SH-SY5Y (cell line): ENCODE results near the gene TOR1A.

ENCODE experiments used
- GATA2 ChIP-seq: IDR thresholded peaks from 2 replicates; pipeline ENCODE4 v1.6.1; 2011; ENCODE audit warnings: mild to moderate bottlenecking, low read depth, low read length
- GATA3 ChIP-seq: IDR thresholded peaks from 2 replicates; pipeline ENCODE4 v1.6.1; 2011; ENCODE audit warnings: low read depth, mild to moderate bottlenecking, low read length, moderate library complexity

The TOR1A gene

DNA sequence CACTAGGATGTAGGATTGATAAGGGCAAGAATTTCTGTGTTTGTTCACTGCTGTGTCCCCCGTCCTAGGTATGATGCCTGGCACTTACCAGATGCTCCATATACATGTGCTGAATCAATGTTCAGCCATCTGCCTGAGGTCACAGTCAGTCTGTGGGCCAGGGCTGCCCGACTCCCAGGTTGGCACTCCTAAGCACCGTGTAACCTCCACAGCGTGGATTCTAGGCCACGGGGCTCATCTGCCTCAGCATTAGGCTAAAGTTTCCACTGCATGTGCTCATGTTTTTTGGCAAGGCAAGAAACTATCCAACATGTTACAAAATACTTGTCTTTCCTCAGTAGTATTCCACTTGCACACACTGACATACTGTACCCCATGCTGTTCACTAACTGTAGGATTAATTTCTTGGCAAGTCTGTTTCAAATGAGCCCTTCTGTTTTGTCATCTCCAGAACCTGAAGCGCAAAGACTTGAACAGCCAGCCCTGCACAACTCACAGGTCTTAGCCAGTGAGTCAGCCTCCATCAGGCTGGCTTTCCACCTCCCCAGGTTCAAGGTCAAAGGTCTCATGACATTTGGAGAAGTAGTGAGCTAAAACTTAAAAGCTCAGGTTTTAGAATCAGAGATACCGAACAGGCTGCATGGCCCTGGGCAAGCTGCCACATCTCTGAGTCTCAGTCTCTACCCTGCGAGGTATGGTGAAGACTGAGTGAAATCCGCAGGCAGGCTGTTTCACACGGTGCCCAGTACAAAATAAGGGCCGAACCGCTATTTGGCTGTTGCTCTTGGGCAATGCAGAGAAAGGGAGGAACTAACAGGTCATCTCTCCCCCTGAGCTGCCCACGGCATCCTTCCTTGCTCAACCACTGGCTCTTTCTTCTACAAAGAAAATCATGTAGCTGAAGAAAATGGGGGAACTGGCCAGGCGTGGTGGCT, 7.2 kb downstream of the TOR1A start:
- TF ChIP-seq GATA3 (no peak), GATA2 (no peak)

DNA sequence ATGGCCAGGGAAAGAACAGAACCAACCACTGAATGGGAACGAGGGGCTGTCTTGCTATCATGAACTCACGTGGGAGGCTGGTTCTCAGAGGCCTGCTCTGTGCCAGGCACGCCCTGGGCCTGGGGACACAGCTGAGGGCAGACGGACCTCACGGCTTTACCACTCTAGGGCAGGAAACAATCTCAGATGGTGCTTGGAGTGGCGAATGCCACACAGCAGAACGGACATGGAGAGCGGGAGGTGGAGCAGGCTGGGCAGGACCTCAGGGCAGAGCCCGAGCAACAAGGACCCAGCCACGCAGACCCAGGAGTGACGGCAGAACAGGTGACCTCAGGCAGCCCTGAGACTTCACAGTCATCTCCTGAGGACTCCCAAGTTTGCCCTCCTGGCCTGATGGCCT, 8.7 kb downstream of the TOR1A start:
- no peak for TF ChIP-seq GATA2
- TF ChIP-seq GATA3, result no peak

DNA sequence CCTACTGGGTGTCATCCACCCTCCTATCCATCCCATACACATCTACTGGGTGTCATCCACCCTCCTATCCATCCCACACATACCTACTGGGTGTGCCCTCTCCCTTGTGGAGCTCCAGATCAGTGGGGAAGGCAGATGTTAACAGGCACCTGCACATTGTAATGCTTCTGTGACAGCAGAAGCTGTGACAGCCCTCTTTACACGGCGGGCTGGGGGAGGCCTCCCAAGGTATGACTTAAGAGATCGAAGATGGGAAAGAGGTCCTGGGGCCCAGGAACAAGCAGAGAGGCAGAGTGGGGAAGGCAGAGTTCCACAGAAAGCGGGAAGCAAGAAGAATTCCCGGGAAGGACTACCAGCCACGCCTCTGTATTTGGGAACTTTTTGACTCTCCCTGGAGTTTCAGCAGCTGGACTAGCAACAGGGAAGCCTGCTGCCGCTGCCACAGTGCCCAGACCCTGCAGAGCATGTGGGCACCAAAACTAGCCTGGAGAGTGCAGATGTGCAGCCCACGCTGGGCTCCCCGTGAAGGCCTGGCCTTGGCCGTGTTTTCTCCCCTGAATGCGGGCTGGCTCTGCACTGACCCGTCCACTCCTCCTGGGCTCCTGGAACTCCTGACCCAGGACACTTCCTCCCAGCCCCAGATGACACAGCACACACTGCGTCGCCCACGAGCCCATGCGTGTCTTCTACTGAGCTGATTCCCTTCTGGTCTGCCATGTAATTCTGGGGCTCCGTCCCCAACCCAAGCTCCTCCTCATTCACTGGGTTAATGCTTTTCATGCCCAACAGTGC, 9.3 kb downstream of the TOR1A start:
- TF ChIP-seq GATA3 (no peak), GATA2 (no peak)

DNA sequence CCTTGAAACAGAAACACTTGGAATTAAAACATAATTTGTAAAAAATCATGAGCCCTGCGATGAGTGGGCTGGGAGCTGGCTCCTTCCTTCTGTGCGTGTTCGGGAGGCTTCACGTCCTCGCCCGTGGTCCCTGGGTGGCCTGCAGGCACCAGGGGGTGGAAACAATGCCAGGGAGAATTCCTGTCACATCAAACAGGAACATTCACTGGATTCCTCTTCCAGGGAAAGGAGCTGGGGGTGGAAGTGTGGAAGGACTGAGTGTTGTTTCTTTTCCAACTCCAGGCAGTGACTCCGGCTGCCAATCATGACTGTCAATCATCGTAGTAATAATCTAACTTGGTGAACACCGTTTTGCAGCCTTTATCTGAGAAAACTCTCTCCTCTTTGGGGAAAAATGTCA, 10.3 kb downstream of the TOR1A start:
- TF ChIP-seq GATA3, result no peak
- no peak for TF ChIP-seq GATA2

DNA sequence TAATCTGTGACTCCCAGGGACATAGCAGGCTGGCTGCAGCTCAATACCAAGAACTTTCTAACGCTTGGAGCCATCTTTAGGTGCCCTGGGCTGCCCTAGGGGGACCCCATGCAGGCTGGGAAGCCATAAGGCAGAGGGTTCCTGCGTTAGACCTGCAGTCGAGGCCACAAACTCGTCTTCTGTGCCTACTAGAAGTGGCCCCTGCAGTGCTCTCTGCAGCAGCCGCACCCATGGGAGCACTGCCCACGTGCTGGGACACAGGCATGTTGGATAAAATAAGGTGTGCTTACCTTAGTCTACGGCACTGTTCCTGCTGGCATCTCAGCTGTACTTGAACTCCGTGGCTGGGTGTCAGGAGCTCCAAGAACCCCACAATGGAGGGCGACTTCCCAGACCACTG, 11.6 kb downstream of the TOR1A start:
- TF ChIP-seq GATA2, result no peak
- no peak for TF ChIP-seq GATA3

DNA sequence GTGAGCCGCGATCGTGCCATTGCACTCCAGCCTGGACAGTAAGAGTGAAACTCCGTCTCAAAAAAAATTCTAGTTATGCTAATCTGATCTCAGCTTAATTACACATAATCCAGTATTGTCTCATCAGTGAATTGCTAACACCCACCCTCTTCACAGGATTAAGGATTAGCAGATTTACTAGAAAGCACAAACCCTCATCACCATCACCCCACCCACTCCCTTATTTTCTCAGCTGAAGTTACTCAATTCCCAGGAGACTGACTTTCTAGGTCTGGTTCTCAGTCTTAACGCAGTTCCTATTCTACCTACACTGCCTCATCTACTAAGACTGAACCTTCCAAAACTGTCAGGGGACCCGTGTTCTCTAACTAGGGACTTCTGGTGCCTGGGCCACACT, 12.0 kb downstream of the TOR1A start:
- no peak for TF ChIP-seq GATA3
- TF ChIP-seq GATA2, result no peak

DNA sequence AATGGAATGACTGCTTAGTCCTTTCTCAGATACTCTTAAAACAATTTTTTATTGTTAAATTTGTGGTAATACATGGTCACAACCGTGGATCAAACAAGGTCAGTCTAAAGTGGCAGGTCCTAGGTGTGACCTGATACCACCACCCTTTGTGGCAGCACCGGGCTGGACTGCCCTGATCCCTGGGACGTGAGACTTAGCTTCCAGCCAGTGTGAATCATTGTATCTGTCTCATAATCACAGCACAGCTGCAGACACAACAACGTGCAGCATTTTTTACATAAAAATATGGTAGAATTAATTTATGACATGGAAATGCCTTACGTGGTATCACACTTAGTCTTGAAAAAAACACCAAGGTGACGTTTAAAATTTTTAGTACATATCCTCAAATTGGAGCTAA, 13.1 kb downstream of the TOR1A start:
- TF ChIP-seq GATA3 (no peak), GATA2 (no peak)

DNA sequence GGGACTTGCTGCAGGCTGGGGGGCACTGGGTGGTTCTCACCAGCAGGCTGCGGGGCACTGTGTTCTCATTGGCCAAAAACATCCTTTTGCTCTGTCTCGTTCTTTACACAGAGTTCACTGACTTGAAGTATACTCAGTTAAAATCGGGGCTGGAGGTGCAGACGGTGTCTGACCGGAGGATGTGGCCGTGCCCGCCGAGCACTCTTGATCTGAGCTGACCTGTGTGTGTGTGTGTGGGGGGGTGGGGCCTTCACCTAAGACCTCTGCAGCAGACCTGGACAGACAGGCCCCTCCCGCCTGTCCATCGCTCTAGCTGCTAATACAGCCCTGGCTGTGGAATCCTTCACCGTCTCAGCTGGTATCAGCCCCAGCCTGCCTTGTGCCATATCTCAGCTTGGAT, 13.8 kb downstream of the TOR1A start:
- TF ChIP-seq GATA2 (no peak), GATA3 (no peak)

DNA sequence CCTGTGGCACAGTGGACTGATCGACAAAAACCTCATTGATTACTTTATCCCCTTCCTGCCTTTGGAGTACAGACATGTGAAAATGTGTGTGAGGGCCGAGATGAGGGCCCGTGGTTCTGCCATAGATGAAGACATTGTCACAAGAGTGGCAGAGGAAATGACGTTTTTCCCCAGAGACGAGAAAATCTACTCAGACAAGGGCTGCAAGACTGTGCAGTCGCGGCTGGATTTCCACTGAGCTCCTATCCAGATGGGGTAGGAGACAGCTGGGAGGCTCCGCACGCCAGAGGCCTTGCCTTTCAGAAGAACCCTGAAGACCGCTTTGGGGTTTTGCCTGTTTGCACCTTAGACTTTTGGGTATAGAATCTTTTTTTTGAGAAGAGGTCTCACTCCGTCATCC, 14.6 kb downstream of the TOR1A start:
- TF ChIP-seq GATA3, result no peak
- TF ChIP-seq GATA2, result no peak

DNA sequence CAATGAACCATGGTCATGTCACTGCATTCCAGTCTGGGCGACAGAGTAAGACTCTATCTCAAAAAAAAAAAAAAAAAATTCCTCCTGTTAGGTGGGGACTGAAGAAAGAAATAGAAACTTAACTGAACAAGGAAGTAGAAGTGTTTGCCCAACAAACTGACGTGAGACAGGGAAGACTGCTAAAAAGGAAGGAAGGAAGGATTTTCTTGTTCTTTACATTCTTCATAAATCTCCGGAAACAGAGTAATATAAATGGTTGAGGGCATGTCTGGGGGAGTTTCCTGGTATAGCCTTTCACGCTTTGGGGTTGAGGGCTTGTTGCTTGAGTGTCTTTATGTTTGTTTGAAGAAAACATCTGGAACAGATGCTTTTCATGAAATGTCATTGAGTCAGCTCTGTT, 17.9 kb downstream of the TOR1A start:
- TF ChIP-seq GATA2, result no peak
- TF ChIP-seq GATA3, result no peak

DNA sequence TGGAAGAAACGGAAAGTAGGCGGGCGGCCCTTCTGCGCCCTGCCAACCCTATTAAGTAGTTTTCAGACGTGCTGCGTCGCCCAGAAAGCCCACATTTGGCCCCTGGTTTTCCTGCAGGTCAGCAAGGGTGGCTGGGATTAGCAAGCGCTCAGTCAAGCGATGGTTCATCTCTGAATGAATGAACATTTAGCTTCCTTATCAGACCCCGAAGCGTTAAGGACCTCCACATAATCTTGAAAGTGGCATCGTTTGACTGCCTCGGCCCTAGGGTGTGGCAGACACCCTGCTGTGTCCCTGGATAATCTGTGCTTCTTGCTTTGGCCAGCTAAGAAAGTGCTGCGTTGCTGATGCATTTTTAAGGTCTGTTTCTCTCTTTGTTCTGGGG, 20.3 kb downstream of the TOR1A start:
- TF ChIP-seq GATA3 (no peak), GATA2 (no peak)

DNA sequence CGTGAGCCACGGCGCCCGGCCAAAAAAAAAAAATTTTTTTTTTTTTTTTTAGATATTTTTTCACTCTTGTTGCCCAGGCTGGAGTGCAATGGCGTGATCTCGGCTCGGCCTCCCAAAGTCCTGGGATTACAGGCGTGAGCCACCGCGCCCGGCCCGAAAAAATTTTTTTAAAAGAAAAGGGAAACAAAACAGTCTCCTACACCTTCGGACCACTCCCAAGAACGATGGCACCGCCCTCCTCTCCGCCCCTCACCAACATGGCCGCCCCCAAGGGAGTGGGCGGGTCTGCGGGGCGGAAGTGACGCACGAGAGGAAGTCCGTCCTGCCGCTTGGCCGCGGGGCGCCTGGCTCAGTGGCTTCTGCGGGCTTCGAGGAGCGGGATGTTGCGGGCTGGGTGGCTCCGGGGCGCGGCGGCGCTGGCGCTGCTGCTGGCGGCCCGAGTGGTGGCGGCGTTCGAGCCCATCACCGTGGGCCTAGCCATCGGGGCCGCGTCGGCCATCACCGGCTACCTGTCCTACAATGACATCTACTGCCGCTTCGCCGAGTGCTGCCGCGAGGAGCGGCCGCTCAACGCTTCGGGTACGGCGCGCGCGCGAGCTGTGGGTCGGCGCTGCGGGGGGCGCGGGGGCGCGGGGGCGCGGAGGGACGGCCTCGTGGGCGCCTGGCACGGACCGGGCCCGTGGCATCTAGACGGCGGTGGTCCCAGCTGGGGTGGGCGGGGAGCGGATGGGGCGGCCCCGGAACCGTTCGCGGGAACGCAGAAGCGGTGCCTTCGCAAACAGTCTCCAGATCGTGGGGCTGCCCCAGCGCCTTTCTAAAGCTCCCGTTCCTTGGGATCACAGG, 20.9 kb downstream of the TOR1A start, which contains the start of gene TOR1B:
Gene TOR1B (plus strand): TSS at position 352 of the 843 bp plus-strand sequence. CDS start 29 bp downstream, at position 381.
- TF ChIP-seq GATA2, result no peak
- TF ChIP-seq GATA3, result no peak

DNA sequence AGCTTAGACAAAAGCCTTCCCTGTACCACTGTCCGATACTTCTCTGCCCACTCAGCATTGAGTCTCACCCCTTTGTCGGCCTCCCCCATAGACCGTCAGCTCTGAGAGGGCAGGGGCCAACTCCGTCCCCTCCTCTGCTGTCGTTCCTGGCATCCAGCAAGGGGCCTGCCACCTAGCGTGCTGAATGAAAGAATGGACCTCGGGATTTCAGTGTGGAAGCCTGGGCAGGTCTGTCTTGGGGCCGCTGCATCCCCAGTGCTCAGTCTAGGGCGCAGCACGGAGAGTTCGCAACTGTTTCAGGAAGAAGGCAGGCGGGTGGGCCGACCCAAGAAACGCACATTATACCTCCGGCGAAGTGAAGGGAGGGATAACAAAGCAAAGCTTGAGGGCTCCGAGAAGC, 22.4 kb downstream of the TOR1A start:
- TF ChIP-seq GATA2 (no peak), GATA3 (no peak)

DNA sequence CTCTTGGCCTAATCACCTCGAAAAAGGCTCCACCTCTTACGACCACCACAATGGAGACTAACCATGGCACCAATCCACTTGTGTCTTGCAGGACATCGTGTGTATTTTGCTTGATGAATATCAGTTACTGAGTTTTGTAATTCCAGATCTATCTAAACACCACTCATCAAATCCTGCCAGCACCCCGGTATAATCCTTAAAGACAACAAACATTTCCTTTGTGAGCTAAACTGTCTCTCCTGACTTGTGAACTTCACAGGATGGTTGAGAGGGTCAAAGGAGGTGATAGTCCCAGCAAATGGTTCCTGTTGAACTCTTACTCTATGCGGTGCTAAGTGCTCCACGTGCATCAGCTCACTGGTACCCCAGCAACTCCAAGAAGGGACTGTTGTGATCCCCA, 25.0 kb downstream of the TOR1A start:
- no peak for TF ChIP-seq GATA3
- no peak for TF ChIP-seq GATA2

DNA sequence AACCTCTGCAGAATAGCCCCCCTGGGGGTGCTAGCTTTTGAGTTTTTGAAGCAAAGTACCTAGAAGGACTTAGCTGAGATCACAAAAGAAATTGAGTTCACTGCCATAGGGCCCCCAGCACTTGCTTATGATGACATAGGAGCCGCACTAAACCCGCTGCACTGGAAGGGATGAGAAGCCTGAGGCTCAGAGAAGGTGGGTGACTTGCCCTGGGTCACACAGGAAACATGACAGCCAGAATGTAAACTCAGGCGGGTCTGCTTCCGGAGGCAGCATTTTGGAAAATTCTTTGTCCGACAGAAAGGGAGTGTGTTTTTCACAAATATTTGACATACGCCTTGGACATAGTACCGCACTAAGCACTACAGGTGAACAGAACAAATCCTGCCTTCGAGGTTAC, 29.4 kb downstream of the TOR1A start:
- no peak for TF ChIP-seq GATA3
- TF ChIP-seq GATA2, result no peak
